ENCODE measurements around the gene ANGPTL4.

DNA sequence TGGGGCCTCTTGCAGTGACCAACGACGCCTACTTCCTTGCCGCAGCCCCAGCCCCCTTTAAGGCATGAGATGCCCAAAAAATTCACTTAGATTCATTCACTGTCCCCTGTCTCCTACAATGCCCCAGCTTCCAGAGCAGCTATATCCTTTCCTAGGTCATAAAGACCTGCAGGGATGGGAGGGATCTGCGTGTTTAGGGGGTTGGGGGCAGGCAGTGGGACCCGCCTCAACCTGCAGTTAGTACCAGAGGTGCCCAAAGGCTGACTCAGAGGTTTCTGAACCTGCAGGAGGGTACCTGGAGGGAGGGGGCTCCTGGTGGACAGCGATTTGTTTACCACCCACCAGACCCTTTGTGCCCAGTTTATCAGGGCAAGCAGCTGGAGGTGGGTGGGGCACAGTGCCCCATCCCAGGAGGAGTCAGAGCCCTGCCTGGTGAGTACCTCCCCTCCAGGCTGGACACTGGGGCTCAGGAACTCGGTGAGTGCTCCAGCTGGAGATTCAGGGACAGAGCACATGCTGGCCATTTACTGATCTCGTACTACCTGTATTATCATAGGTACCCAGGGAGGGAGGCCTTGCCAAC is 32.6 kb upstream of the ANGPTL4 start:
- no peak for TF ChIP-seq CTCF (IDR thresholded peaks at IDR 0.05; ENCODE audit: low read length)
- TF ChIP-seq EZH2 (IDR thresholded peaks at IDR 0.05; ENCODE audit: borderline replicate concordance, low read length) = no peak
